Esophagus squamous epithelium (tissue), 4 donors: ENCODE results near the gene SLC41A1.

Source experiments
- POLR2A ChIP-seq, 4 donors: fragments of 450-650 bp; IDR thresholded peaks; one replicate each; pipeline ENCODE4 v1.6.1; 2017; ENCODE audit warnings: antibody characterized with exemption in 4 of 4, mild to moderate bottlenecking in 4 of 4, moderate library complexity in 3 of 4
- TF ChIP-seq, protein P1 (sequence below), 6 experiments: fragments of 450-650 bp in 4 of 6; fragments of 200-600 bp in 2 of 6; sonication (generic) in 2 of 6; IDR thresholded peaks; one replicate each; pipeline ENCODE4 v1.5.1; 2016 to 2019; ENCODE audit warnings: antibody characterized with exemption in 6 of 6, mild to moderate bottlenecking in 4 of 6, moderate library complexity in 4 of 6

DNA sequence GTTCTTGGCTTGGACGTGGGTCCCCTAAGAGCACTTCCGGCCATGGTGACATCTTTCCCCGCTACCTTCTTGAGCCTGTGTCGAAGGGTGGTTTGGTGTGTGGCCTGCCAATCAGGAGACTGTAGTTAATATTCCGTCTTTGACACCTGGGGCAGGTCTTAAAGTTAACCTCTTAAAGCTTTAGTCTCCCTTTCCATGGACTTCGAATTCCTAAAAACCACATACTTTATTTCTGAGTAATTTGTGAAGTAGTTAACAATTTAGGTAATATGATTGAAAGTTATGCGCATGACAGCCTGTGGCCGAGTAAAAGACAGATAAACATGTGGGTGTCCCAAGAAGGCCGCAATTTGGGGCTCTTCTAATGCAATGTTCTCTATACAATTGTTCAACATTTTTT, 27.6 kb downstream of the SLC41A1 start:
- TF ChIP-seq, protein P1, sequence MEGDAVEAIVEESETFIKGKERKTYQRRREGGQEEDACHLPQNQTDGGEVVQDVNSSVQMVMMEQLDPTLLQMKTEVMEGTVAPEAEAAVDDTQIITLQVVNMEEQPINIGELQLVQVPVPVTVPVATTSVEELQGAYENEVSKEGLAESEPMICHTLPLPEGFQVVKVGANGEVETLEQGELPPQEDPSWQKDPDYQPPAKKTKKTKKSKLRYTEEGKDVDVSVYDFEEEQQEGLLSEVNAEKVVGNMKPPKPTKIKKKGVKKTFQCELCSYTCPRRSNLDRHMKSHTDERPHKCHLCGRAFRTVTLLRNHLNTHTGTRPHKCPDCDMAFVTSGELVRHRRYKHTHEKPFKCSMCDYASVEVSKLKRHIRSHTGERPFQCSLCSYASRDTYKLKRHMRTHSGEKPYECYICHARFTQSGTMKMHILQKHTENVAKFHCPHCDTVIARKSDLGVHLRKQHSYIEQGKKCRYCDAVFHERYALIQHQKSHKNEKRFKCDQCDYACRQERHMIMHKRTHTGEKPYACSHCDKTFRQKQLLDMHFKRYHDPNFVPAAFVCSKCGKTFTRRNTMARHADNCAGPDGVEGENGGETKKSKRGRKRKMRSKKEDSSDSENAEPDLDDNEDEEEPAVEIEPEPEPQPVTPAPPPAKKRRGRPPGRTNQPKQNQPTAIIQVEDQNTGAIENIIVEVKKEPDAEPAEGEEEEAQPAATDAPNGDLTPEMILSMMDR (IDR thresholded peaks at IDR 0.05): no peak
- TF ChIP-seq POLR2A (IDR thresholded peaks at IDR 0.05): no peak
